ENCODE results near the gene SH3PXD2B. TPM values are rescaled to one million over a fixed set of nuclear protein-coding genes. Genes with fewer than 3 reads are reported as not detected.

Gene SH3PXD2B
- 90.2 and 92.6 TPM in 2 replicates for total RNA-seq (2014; rRNA removed; shearing (Covaris generic))
- 80.3 and 104 TPM in 2 replicates for polyA plus RNA-seq (2015; cell fraction: cytosol; rRNA removed)
- polyA plus RNA-seq (2015; cell fraction: nucleus; rRNA removed), result 48.9 and 54.6 TPM in 2 replicates

DNA sequence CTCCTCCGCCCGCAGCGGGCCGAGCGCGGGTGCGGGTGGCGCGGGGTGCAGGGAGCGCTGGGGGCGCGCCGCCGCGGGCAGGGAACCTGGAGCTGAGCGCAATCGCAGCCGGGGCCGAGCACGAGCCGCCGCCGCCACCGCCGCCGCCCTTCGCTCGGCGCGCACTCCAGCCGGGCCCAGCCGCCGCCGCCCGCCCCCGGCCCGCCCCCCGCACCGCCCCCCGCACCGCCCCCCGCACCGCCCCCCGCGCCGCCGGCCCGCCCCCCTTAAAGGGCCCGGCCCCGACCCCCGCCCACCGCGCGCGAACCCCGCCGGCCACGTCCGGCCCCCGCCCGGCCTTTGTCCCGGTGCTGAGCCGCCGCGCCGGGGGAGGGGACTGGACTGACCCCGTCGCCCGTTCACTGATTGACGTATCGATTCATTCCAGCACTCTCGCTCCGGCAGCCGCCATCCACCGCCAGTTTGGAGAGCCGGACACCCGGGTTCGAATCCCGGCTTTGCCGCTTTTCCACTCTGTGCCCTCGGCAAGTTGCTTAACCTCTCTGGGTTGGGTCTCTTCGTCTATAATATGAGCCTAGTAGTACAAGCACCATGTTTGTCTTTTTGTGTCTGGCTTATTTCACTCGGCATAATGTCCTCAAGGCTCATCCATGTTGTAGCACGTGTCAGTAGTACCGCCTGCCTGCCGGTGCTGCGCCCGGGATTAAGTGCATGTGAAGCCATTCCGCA lies at the start of gene SH3PXD2B:
TSS of gene SH3PXD2B (minus strand) at position 168 of the 729 bp plus-strand sequence. CDS start 173 bp downstream, outside the sequence.
- in situ Hi-C loops (cut with HindIII; ENCODE audit: low pct_unique_long_range_greater_than_20kb, low sequenced_read_pairs), result no loop called here
- peak; percentile 46 for DNase-seq (ENCODE audit: low read depth, low spot score)

- in situ Hi-C loops (cut with HindIII; ENCODE audit: low pct_unique_long_range_greater_than_20kb, low sequenced_read_pairs), result no loop called here
- peak; percentile 34 for DNase-seq (ENCODE audit: low read depth, low spot score)
Observed at GRCh38 chr5:172502969-172503368, 48.6 kb upstream of the SH3PXD2B start.

DNA sequence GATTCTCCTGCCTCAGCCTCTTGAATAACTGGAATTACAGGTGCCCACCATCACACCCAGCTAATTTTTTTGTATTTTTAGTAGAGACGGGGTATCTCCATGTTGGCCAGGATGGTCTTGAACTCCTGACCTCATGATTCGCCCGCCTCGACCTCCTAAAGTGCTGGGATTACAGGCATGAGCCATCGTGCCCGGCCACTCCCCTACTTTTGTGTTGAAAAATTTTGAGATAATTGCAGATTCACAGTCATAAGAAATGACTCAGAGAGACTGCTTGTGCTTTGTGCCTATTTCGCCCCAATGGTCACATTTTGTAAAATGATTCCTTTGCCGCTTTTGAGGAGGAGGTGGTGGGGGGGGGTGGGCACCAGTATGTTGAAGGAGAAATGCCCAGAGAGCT lies 48.1 kb upstream of the SH3PXD2B start:
- DNase-seq (ENCODE audit: low read depth, low spot score), result no peak
- in situ Hi-C loops (cut with HindIII; ENCODE audit: low pct_unique_long_range_greater_than_20kb, low sequenced_read_pairs), result no loop called here

- in situ Hi-C loops (cut with HindIII; ENCODE audit: low pct_unique_long_range_greater_than_20kb, low sequenced_read_pairs), result no loop called here
- DNase-seq (ENCODE audit: low read depth, low spot score), result no peak
Observed at GRCh38 chr5:172501708-172502320, 47.5 kb upstream of the SH3PXD2B start.

DNA sequence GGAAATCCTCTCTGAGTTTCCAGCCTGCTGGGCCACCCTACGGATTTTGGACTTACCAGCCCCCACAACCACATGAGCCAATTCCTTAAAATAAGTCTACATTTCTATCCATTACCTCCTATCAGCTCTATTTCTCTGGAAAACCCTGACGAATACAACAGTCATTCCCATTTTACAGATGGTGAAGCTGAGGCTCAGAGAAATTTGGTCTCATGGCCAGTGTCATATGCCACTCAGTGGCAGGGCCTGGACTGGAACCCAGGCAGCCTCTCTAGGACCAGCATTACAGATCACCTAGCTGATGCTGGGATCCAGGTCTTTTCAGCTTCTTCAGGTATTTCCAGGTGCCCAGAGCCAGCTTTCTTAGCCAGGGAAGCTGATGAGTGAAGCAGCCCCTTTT lies 45.0 kb upstream of the SH3PXD2B start:
- in situ Hi-C loops (cut with HindIII; ENCODE audit: low pct_unique_long_range_greater_than_20kb, low sequenced_read_pairs), result no loop called here
- no peak for DNase-seq (ENCODE audit: low read depth, low spot score)

DNA sequence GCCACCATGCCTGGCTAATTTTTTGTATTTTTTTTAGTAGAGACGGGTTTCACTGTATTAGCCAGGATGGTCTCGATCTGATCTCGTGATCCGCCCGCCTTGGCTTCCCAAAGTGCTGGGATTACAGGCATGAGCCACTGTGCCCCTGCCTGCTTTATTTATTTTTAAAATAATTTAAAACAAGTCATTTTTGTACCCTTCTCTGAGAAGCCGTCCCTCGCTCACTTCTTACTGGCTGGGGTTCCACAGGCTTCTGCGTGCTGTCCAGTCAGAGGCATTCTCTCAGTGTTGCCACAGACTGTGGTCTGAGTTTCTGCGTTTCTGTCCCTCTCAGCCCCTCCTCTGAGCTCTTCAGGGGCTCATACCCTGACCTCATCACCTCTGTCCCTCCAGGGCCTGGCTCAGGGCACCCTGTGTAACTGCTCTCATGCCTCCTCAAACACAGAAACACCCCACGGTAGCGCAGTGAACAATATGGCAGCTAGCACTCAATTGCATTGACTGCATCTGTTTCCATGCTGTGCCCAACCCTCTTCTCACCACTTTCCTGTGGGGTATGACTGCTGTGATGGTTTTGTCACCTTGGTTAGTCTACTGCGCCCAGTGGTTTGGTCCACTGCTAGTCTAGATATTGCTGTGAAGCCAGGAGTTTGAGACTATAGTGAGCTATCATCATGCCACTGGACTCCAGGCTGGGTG lies 44.3 kb upstream of the SH3PXD2B start:
- DNase-seq (ENCODE audit: low read depth, low spot score), result no peak
- in situ Hi-C loops (cut with HindIII; ENCODE audit: low pct_unique_long_range_greater_than_20kb, low sequenced_read_pairs), result no loop called here

DNA sequence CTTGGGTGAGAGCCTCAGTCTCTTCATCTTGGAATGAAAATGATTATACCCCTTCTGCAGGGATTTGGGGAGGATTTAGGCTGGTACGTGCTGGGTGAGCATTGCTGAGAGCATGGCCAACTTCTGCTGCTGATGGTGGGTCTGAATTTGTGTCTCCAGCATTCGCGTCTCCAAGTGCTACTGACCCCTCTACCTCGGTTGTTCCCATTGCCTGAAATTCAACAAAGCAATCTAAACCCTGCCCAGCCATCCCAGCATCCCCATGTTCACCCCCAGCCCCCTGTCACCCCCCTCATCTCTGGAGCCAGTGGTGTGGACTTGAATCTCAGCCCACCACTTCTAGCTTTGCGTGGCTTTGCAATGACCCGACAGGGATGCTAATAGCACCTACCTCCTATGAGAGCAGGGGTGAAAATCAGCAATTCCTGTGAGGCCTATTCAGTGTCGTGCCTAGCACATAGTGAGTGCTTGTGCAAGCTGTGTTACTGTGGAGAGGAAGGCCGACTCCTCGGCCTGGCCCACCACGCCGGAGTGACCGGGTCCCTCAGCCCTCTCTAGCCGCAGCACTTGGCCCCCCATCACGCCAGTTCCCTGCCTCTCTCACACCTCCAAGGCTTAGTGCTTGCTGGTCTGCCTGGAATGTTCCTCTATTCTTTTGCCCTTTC lies 43.4 kb upstream of the SH3PXD2B start:
- in situ Hi-C loops (cut with HindIII; ENCODE audit: low pct_unique_long_range_greater_than_20kb, low sequenced_read_pairs), result no loop called here
- DNase-seq (ENCODE audit: low read depth, low spot score), result no peak

GRCh38 chr5:172496671-172497371 lies 42.5 kb upstream of the SH3PXD2B start:
- DNase-seq (ENCODE audit: low read depth, low spot score), result no peak
- in situ Hi-C loops (cut with HindIII; ENCODE audit: low pct_unique_long_range_greater_than_20kb, low sequenced_read_pairs), result no loop called here

DNA sequence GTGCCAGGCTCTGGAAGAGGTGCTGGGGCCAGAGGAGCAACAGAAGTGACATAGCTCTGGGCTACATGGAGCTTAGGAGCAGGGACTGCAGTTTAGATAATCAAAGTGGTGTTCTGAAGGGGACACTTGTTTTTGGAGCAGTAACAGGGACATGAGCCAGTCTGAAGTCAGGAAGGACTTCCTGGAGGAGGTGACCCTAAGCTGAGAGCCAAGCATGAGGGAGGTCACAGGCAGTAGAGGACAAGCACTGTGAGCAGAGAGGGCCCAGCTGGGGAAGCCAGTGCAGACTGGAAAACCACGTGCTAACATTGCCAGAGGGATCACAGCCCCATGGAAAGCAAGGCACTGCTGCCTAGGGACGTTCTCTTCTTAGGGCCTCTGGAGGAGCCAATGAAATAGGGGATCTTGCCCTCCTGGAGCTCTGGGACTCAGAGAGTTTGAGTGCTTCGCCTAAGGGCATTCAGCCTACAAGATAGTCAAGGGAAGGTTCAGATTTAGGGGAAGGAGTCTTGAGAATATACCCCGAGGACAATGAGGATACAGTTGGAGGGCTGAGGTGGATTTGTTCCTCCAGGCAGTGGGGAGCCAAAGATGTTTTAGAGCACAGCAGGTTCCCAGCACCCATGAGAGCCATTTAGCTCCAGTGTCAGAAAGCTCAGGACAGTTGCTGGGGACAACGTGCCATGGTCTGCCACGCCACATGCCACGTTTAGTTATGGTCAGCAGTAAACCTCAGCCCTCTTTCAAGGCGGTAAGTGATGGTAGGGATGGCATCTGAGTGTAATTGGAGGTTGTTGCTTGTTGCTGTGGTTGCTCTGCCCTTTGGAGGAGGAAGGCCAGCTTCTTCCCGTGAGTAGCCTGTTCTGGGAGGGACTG lies 40.5 kb upstream of the SH3PXD2B start:
- DNase-seq (ENCODE audit: low read depth, low spot score), result no peak

GRCh38 chr5:172493906-172494305 lies 39.6 kb upstream of the SH3PXD2B start:
- no peak for DNase-seq (ENCODE audit: low read depth, low spot score)
- in situ Hi-C loops (cut with HindIII; ENCODE audit: low pct_unique_long_range_greater_than_20kb, low sequenced_read_pairs), result no loop called here

More for the DNA sequence above, 40.5 kb upstream of the SH3PXD2B start:
- in situ Hi-C loops (cut with HindIII; ENCODE audit: low pct_unique_long_range_greater_than_20kb, low sequenced_read_pairs), result no loop called here

DNA sequence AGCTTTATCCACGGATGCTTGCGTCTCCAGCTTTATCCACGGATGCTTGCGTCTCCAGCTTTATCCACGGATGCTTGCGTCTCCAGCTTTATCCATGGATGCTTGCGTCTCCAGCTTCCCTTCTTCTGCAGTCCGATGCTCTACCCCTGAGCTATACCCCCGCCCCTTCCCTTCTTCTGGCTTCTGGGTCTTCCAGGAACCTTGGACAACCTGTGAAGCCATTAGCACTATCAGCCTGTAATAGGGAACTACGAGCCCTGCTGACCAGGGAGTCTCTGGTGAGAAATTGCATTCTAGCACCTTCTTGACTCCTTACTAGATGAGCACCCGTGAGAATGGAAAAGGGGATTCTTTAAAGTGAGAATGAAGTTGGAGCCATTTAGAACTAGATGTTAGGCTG lies 39.1 kb upstream of the SH3PXD2B start:
- DNase-seq (ENCODE audit: low read depth, low spot score), result no peak
- in situ Hi-C loops (cut with HindIII; ENCODE audit: low pct_unique_long_range_greater_than_20kb, low sequenced_read_pairs), result no loop called here

DNA sequence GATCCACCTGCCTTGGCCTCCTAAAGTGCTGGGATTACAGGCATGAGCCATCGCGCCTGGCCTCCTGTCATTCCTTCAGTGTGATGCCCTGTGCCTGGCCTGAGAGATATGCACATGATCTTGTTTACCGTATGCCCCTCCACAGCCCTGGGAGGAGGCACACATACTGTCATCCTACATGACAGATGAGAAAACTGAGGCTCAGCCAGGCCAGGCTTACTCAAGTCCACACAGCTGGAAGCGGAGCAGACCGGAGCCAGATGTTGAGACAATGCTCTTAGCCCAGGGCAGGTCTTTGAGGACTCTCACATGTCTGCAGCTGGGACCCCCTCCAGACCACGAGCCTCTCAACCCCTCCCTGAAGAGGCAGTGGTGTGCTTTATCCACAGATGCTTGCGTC lies 38.7 kb upstream of the SH3PXD2B start:
- in situ Hi-C loops (cut with HindIII; ENCODE audit: low pct_unique_long_range_greater_than_20kb, low sequenced_read_pairs), result no loop called here
- no peak for DNase-seq (ENCODE audit: low read depth, low spot score)

GRCh38 chr5:172492097-172492840 lies 37.9 kb upstream of the SH3PXD2B start:
- DNase-seq (ENCODE audit: low read depth, low spot score), result no peak
- in situ Hi-C loops (cut with HindIII; ENCODE audit: low pct_unique_long_range_greater_than_20kb, low sequenced_read_pairs), result no loop called here

GRCh38 chr5:172491481-172491880 lies 37.2 kb upstream of the SH3PXD2B start:
- in situ Hi-C loops (cut with HindIII; ENCODE audit: low pct_unique_long_range_greater_than_20kb, low sequenced_read_pairs), result no loop called here
- DNase-seq (ENCODE audit: low read depth, low spot score), result no peak

GRCh38 chr5:172490514-172491461 lies 36.5 kb upstream of the SH3PXD2B start:
- in situ Hi-C loops (cut with HindIII; ENCODE audit: low pct_unique_long_range_greater_than_20kb, low sequenced_read_pairs), result no loop called here
- DNase-seq (ENCODE audit: low read depth, low spot score), result no peak

All from SK-MEL-5 (cell line).